GM23338 (cell line): Measurements from ENCODE around the gene UBP1. TPM values are rescaled to one million over a fixed set of nuclear protein-coding genes. Genes with fewer than 3 reads are reported as not detected.
"Not testable (repeated sequence)": the region's sequence is repeated elsewhere in the genome, so short reads cannot be mapped to it uniquely, and the experiment has no call there.

ENCODE experiments used
- ATAC-seq: fragments of 200-7000 bp; cut with Tn5 transposase; 3 replicates; pipeline ENCODE4 v1.9.1; 2020
- DNase-seq: peaks from one replicate; pipeline ENCODE4 v3.0.0-alpha.2; 2015; ENCODE audit warnings: low spot score
- H2AFZ ChIP-seq: fragments of 200-600 bp; sonication (generic); 2 replicates; pipeline ENCODE4 v1.8.0; 2016; ENCODE audit warnings: antibody characterized with exemption, mild to moderate bottlenecking, moderate library complexity
- H3F3A ChIP-seq: fragments of 200-600 bp; sonication (generic); replicated peaks from 2 replicates; pipeline ENCODE4 v1.8.0; 2017; ENCODE audit warnings: antibody characterized with exemption, mixed run types, low read depth
- H3K27ac ChIP-seq: fragments of 200-600 bp; sonication (generic); 2 replicates; pipeline ENCODE4 v1.6.1; 2016; ENCODE audit warnings: low read depth
- H3K27me3 ChIP-seq: fragments of 200-600 bp; sonication (generic); 2 replicates; pipeline ENCODE4 v1.8.0; 2016; ENCODE audit warnings: mild to moderate bottlenecking, mixed run types, moderate library complexity; ENCODE audit not compliant: insufficient read depth
- H3K36me3 ChIP-seq: fragments of 200-600 bp; sonication (generic); 2 replicates; pipeline ENCODE4 v1.8.0; 2016; ENCODE audit warnings: mild to moderate bottlenecking; ENCODE audit not compliant: insufficient read depth
- H3K4me1 ChIP-seq: fragments of 200-600 bp; sonication (generic); 2 replicates; pipeline ENCODE4 v1.8.0; 2016; ENCODE audit warnings: mild to moderate bottlenecking, moderate library complexity; ENCODE audit not compliant: insufficient read depth
- H3K4me2 ChIP-seq: fragments of 200-600 bp; sonication (generic); 2 replicates; pipeline ENCODE4 v1.7.1; 2017; ENCODE audit warnings: mixed run types
- H3K4me3 ChIP-seq: fragments of 200-600 bp; sonication (generic); 2 replicates; pipeline ENCODE4 v1.6.1; 2016; ENCODE audit warnings: mixed run types
- H3K79me2 ChIP-seq: fragments of 200-600 bp; sonication (generic); replicated peaks from 2 replicates; pipeline ENCODE4 v1.8.0; 2017; ENCODE audit warnings: mild to moderate bottlenecking; ENCODE audit not compliant: insufficient read depth
- H3K9me2 ChIP-seq: fragments of 200-600 bp; sonication (generic); 2 replicates; pipeline ENCODE4 v1.8.0; 2017; ENCODE audit not compliant: insufficient read depth
- H4K20me1 ChIP-seq: fragments of 200-600 bp; sonication (generic); replicated peaks from 2 replicates; pipeline ENCODE4 v1.8.0; 2017; ENCODE audit warnings: mild to moderate bottlenecking; ENCODE audit not compliant: insufficient read depth
- H3K27ac Mint-ChIP-seq: 2 replicates; pipeline ENCODE4 v1.8.0; 2020; ENCODE audit warnings: inconsistent platforms, mild to moderate bottlenecking, moderate library complexity, mixed read lengths
- H3K27me3 Mint-ChIP-seq: 3 replicates; pipeline ENCODE4 v1.8.0; 2022; ENCODE audit warnings: low read depth, mild to moderate bottlenecking, moderate library complexity, mixed read lengths, inconsistent platforms; ENCODE audit not compliant: insufficient read depth, poor library complexity
- H3K36me3 Mint-ChIP-seq: 3 replicates; pipeline ENCODE4 v1.8.0; 2021; ENCODE audit warnings: low read depth, mild to moderate bottlenecking, inconsistent platforms, moderate library complexity, mixed read lengths
- H3K4me1 Mint-ChIP-seq: 3 replicates; pipeline ENCODE4 v1.8.0; 2020; ENCODE audit warnings: mild to moderate bottlenecking, inconsistent platforms, mixed read lengths
- H3K4me3 Mint-ChIP-seq: 3 replicates; pipeline ENCODE4 v1.8.0; 2021; ENCODE audit warnings: moderate library complexity, mild to moderate bottlenecking, inconsistent platforms, mixed read lengths
- H3K9me3 Mint-ChIP-seq: 3 replicates; pipeline ENCODE4 v1.8.0; 2020; ENCODE audit warnings: moderate library complexity, mild to moderate bottlenecking, inconsistent platforms, mixed read lengths
- ETS1 ChIP-seq: IDR thresholded peaks from 2 replicates; pipeline ENCODE4 v1.6.1; 2016; ENCODE audit warnings: antibody characterized with exemption
- EZH2phosphoT487 ChIP-seq: fragments of 200-600 bp; sonication (generic); IDR thresholded peaks from one replicate; pipeline ENCODE4 v1.8.1; 2018; ENCODE audit warnings: antibody characterized with exemption; ENCODE audit not compliant: unreplicated experiment
- JUNB ChIP-seq: IDR thresholded peaks from one replicate; pipeline ENCODE4 v1.6.1; 2016; ENCODE audit warnings: antibody characterized with exemption; ENCODE audit not compliant: unreplicated experiment
- NANOG ChIP-seq: IDR thresholded peaks from 2 replicates; pipeline ENCODE4 v1.6.1; 2016; ENCODE audit warnings: antibody characterized with exemption, borderline replicate concordance
- POLR2AphosphoS5 ChIP-seq: IDR thresholded peaks from 2 replicates; pipeline ENCODE4 v1.6.1; 2016; ENCODE audit warnings: antibody characterized with exemption, low read depth
- REST ChIP-seq: IDR thresholded peaks from one replicate; pipeline ENCODE4 v1.6.1; 2018; ENCODE audit warnings: antibody characterized with exemption; ENCODE audit not compliant: unreplicated experiment
- STAT1 ChIP-seq: IDR thresholded peaks from one replicate; pipeline ENCODE4 v1.6.1; 2016; ENCODE audit warnings: antibody characterized with exemption; ENCODE audit not compliant: unreplicated experiment
- ZNF114 ChIP-seq: fragments of 250-450 bp; sonication (Bioruptor Pico); IDR thresholded peaks from 2 replicates; pipeline ENCODE4 v1.5.0; 2020; ENCODE audit warnings: mild to moderate bottlenecking, moderate library complexity
- ZNF331 ChIP-seq: fragments of 250-450 bp; sonication (Bioruptor Pico); IDR thresholded peaks from 2 replicates; pipeline ENCODE4 v1.5.0; 2020; ENCODE audit warnings: low read depth, mild to moderate bottlenecking, moderate library complexity
- polyA plus RNA-seq: library from polyadenylated mRNA; unstranded; fragments of >200 nt; fragmentation: Nextera tagmentation; extraction: Ambion mirVana; gene quantifications from 2 replicates; pipeline ENCODE4 v1.2.1, GENCODE V29; 2016
- total RNA-seq: library from RNA; depleted of rRNA; stranded (reverse); fragments of >200 nt; shearing (Covaris generic); gene quantifications from 2 replicates; pipeline ENCODE4 v1.2.3, GENCODE V29; 2014
- TF ChIP-seq, protein P1 (sequence below), 2 experiments: fragments of 200-600 bp in 1 of 2; sonication (generic) in 1 of 2; conservative IDR thresholded peaks; 2 replicates each; pipeline versions ENCODE4 v1.5.1 to v1.6.1; 2016 to 2017; ENCODE audit warnings: antibody characterized with exemption in 2 of 2, low read depth in 2 of 2, mild to moderate bottlenecking in 2 of 2, moderate library complexity in 1 of 2

UBP1 gene
- total and polyA plus RNA-seq, 2 experiments from 2014 or later, result 16.8 to 66.8 TPM

DNA sequence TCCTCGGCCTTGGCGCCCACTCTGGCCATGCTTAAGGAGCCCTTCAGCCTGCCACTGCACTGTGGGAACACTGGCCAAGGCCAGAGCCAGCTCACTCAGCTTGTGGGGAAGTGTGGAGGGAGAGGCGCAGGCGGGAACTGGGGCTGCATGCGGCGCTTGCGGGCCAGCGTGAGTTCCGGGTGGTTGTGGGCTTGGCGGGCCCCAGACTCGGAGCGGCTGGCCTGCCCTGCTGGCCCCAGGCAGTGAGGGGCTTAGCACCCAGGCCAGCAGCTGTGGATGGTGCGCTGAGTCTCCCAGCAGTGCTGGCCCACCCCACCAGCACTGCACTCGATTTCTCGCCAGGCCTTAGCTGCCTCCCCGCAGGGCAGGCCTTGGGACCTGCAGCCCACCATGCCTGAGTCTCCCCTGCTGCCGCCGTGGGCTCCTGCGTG lies 13.1 kb upstream of the UBP1 start:
- Histone ChIP-seq H3K36me3 (no peaks in the 10 kb centered on the region; the same call in 1 of the 2 replicates), H3K79me2 (no peaks in the 10 kb centered on the region), H4K20me1 (no peaks in the 10 kb centered on the region), H3K27ac (no peak overlapping the region), H3K4me1 (peaks cover 4% of the 10 kb centered on the region; the same call in 1 of the 2 replicates), H3K4me3 (no peak overlapping the region), H3K9me2 (no peaks in the 10 kb centered on the region), H3F3A (no peaks in the 10 kb centered on the region), H3K4me2 (no peak overlapping the region), H3K27me3 (no peaks in the 10 kb centered on the region), H2AFZ (no peak overlapping the region)
- DNase-seq, result no peak
- Mint-ChIP-seq H3K9me3 (peaks cover 57% of the 10 kb centered on the region), H3K36me3 (peaks cover 60% of the 10 kb centered on the region), H3K4me3 (no peak overlapping the region), H3K4me1 (peaks cover 10% of the 10 kb centered on the region; the same call in 2 of the 3 replicates), H3K27me3 (peaks cover 7% of the 10 kb centered on the region), H3K27ac (no peak overlapping the region)
- ATAC-seq, result no peak
- TF ChIP-seq ETS1 (no peak), REST (no peak)

GRCh38 chr3:33451994-33452393 lies 11.8 kb upstream of the UBP1 start:
- not testable (repeated sequence) for H3K9me2 ChIP-seq, H3F3A ChIP-seq, H3K4me1 ChIP-seq, H3K4me3 Mint-ChIP-seq, H3K27ac ChIP-seq, DNase-seq, H4K20me1 ChIP-seq, H3K4me2 ChIP-seq, H3K27me3 ChIP-seq, ATAC-seq, H3K79me2 ChIP-seq, H2AFZ ChIP-seq, H3K36me3 ChIP-seq, H3K4me3 ChIP-seq, H3K27ac Mint-ChIP-seq
- Mint-ChIP-seq H3K36me3 (peaks cover 52% of the 10 kb centered on the region), H3K9me3 (peaks cover 45% of the 10 kb centered on the region), H3K27me3 (peaks cover 12% of the 10 kb centered on the region), H3K4me1 (peaks cover 17% of the 10 kb centered on the region; the same call in 2 of the 3 replicates)

DNA sequence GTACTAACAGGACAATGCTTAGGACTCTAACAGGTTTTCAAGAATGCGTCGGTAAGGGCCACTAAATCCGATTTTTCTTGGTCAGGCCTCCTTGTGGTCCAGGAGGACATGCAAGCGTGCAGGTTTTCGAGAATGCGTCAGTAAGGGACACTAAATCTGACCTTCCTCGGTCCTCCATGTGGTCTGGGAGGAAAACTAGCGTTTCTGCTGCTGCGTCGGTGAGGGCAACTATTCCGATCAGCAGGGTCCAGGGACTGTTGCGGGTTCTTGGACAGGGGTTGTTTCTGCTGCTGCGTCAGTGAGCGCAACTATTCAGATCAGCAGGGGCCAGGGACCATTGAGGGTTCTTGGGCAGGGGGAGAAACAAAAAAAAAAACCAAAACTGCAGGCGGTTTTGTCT lies 7.8 kb upstream of the UBP1 start:
- Histone ChIP-seq H3K79me2 (no peaks in the 10 kb centered on the region), H3K27me3 (no peaks in the 10 kb centered on the region), H3K4me1 (peaks cover 9% of the 10 kb centered on the region), H3F3A (peaks cover 4% of the 10 kb centered on the region; the same call in 1 of the 2 replicates), H3K36me3 (no peaks in the 10 kb centered on the region), H3K9me2 (no peaks in the 10 kb centered on the region), H3K4me2 (peak overlapping the region; percentile 86), H2AFZ (peak overlapping the region; percentile 72), H3K27ac (no peak overlapping the region), H4K20me1 (no peaks in the 10 kb centered on the region), H3K4me3 (peak overlapping the region; percentile 96)
- H3K27me3 Mint-ChIP-seq, result peaks cover 20% of the 10 kb centered on the region
- H3K4me3 Mint-ChIP-seq, result peak overlapping the region; percentile 78
- no peak for ATAC-seq
- DNase-seq, result no peak
- peaks cover 11% of the 10 kb centered on the region; the same call in 2 of the 3 replicates for H3K9me3 Mint-ChIP-seq
- no peak overlapping the region for H3K27ac Mint-ChIP-seq
- H3K4me1 Mint-ChIP-seq, result peaks cover 17% of the 10 kb centered on the region
- H3K36me3 Mint-ChIP-seq, result peaks cover 17% of the 10 kb centered on the region
- TF ChIP-seq JUNB, result no peak
- no peak for TF ChIP-seq ZNF331
- no peak for TF ChIP-seq NANOG
- TF ChIP-seq STAT1, result no peak
- TF ChIP-seq REST, result no peak
- TF ChIP-seq EZH2phosphoT487, result no peak
- TF ChIP-seq, protein P1, sequence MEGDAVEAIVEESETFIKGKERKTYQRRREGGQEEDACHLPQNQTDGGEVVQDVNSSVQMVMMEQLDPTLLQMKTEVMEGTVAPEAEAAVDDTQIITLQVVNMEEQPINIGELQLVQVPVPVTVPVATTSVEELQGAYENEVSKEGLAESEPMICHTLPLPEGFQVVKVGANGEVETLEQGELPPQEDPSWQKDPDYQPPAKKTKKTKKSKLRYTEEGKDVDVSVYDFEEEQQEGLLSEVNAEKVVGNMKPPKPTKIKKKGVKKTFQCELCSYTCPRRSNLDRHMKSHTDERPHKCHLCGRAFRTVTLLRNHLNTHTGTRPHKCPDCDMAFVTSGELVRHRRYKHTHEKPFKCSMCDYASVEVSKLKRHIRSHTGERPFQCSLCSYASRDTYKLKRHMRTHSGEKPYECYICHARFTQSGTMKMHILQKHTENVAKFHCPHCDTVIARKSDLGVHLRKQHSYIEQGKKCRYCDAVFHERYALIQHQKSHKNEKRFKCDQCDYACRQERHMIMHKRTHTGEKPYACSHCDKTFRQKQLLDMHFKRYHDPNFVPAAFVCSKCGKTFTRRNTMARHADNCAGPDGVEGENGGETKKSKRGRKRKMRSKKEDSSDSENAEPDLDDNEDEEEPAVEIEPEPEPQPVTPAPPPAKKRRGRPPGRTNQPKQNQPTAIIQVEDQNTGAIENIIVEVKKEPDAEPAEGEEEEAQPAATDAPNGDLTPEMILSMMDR (conservative IDR thresholded peaks at IDR 0.05; ENCODE audit: low read depth in 2 of 2), result no peak
- no peak for TF ChIP-seq ZNF114 (CRISPR knock-in tag)
- no peak for TF ChIP-seq POLR2AphosphoS5
